OCI-LY7 (cell line): ENCODE data around the gene STIM1. TPM values are rescaled to one million over a fixed set of nuclear protein-coding genes. Genes with fewer than 3 reads are reported as not detected.

ENCODE experiments used
- BruUV-seq: library from RNA; stranded (reverse); fragments of 400-500 nt; replicated peaks from 2 replicates; lab custom pipeline; 2021; lab: Mats Ljungman, UMichigan
- CTCF ChIA-PET: fragments of 300-600 bp; sonication (Branson Sonifier 250); formaldehyde crosslinking; loops from one replicate; lab custom pipeline; 2022; ENCODE audit warnings: antibody characterized with exemption; ENCODE audit not compliant: unreplicated experiment; lab: Charles Lee
- POLR2A ChIA-PET: fragments of 300-600 bp; sonication (Branson Sonifier 250); formaldehyde crosslinking; loops from one replicate; lab custom pipeline; 2022; ENCODE audit warnings: antibody characterized with exemption; lab: Charles Lee
- DNase-seq: peaks from one replicate; pipeline ENCODE4 v3.0.0-alpha.2; 2015; ENCODE audit warnings: low spot score
- H2AFZ ChIP-seq: fragments of 200-600 bp; sonication (generic), shearing (Covaris generic); 2 replicates; pipeline ENCODE4 v1.6.1; 2014; ENCODE audit warnings: mild to moderate bottlenecking, antibody characterized with exemption, low read length, moderate library complexity
- H3K27ac ChIP-seq: fragments of 200-600 bp; sonication (generic); 2 replicates; pipeline ENCODE4 v1.5.1; 2014; ENCODE audit warnings: mixed run types, low read depth, mild to moderate bottlenecking, moderate library complexity, low read length, inconsistent platforms; ENCODE audit not compliant: poor library complexity, severe bottlenecking
- H3K36me3 ChIP-seq: fragments of 200-600 bp; sonication (generic); 2 replicates; pipeline ENCODE4 v1.6.1; 2014; ENCODE audit warnings: mild to moderate bottlenecking, antibody characterized with exemption, low read length, moderate library complexity, mixed read lengths; ENCODE audit not compliant: insufficient read depth
- H3K4me1 ChIP-seq: fragments of 200-600 bp; sonication (generic); 2 replicates; pipeline ENCODE4 v1.5.1; 2014; ENCODE audit warnings: mild to moderate bottlenecking, low read length; ENCODE audit not compliant: insufficient read depth, poor library complexity, severe bottlenecking
- H3K4me2 ChIP-seq: fragments of 200-600 bp; sonication (generic); 2 replicates; pipeline ENCODE4 v1.6.1; 2014; ENCODE audit warnings: mild to moderate bottlenecking, low read length
- H3K4me3 ChIP-seq: fragments of 200-600 bp; sonication (generic); 2 replicates; pipeline ENCODE4 v1.5.1; 2014; ENCODE audit warnings: mild to moderate bottlenecking, low read depth, low read length; ENCODE audit not compliant: poor library complexity, severe bottlenecking
- H3K79me2 ChIP-seq: fragments of 200-600 bp; sonication (generic); 2 replicates; pipeline ENCODE4 v1.6.1; 2016; ENCODE audit warnings: low read depth, mild to moderate bottlenecking, low read length, moderate library complexity, mixed read lengths; ENCODE audit not compliant: insufficient read depth
- H3K9me2 ChIP-seq: fragments of 200-600 bp; sonication (generic); 2 replicates; pipeline ENCODE4 v1.6.1; 2016; ENCODE audit warnings: mild to moderate bottlenecking, low read length, mixed read lengths; ENCODE audit not compliant: insufficient read depth
- H3K9me3 ChIP-seq: fragments of 200-600 bp; sonication (generic); 2 replicates; pipeline ENCODE4 v1.6.1; 2014; ENCODE audit warnings: mild to moderate bottlenecking, mixed run types, low read length, mixed read lengths
- H4K20me1 ChIP-seq: fragments of 200-600 bp; sonication (generic); 2 replicates; pipeline ENCODE4 v1.6.1; 2014; ENCODE audit warnings: mild to moderate bottlenecking, antibody characterized with exemption, low read length, moderate library complexity, mixed read lengths; ENCODE audit not compliant: insufficient read depth
- EZH2phosphoT487 ChIP-seq: fragments of 200-600 bp; sonication (generic); IDR thresholded peaks from 2 replicates; pipeline ENCODE4 v1.6.1; 2018; ENCODE audit warnings: low read depth, borderline replicate concordance, mild to moderate bottlenecking, mixed run types, antibody characterized with exemption, low read length, moderate library complexity, mixed read lengths
- intact Hi-C: fragments of 100-400 bp; cut with micrococcal nuclease; formaldehyde crosslinking; loops from one replicate; pipeline ENCODE4 v1.10.0; 2022; ENCODE audit not compliant: unreplicated experiment
- total RNA-seq, 2 experiments: library from RNA; depleted of rRNA in 1 of 2; stranded (reverse); fragments of >200 nt in 1 of 2; shearing (Covaris generic) in 1 of 2; gene quantifications; 2 replicates each; pipeline ENCODE4 v1.2.3, GENCODE V29; 2014 to 2022
- TF ChIP-seq, protein P1 (sequence below): fragments of 200-600 bp; sonication (generic); conservative IDR thresholded peaks from 2 replicates; pipeline ENCODE4 v1.5.1; 2014; ENCODE audit warnings: mild to moderate bottlenecking, antibody characterized with exemption, low read length, moderate library complexity, mixed read lengths

The STIM1 gene
- total RNA-seq, 2 experiments from 2014 or later, result 21.0 to 49.1 TPM

GRCh38 chr11:3964935-3965604 is 109.6 kb downstream of the STIM1 start:
- TF ChIP-seq, protein P1, sequence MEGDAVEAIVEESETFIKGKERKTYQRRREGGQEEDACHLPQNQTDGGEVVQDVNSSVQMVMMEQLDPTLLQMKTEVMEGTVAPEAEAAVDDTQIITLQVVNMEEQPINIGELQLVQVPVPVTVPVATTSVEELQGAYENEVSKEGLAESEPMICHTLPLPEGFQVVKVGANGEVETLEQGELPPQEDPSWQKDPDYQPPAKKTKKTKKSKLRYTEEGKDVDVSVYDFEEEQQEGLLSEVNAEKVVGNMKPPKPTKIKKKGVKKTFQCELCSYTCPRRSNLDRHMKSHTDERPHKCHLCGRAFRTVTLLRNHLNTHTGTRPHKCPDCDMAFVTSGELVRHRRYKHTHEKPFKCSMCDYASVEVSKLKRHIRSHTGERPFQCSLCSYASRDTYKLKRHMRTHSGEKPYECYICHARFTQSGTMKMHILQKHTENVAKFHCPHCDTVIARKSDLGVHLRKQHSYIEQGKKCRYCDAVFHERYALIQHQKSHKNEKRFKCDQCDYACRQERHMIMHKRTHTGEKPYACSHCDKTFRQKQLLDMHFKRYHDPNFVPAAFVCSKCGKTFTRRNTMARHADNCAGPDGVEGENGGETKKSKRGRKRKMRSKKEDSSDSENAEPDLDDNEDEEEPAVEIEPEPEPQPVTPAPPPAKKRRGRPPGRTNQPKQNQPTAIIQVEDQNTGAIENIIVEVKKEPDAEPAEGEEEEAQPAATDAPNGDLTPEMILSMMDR, result no peak
- no peak for TF ChIP-seq EZH2phosphoT487
- no peak overlapping the region for H3K4me2 ChIP-seq
- H3K4me1 ChIP-seq, result no peaks in the 10 kb centered on the region

DNA sequence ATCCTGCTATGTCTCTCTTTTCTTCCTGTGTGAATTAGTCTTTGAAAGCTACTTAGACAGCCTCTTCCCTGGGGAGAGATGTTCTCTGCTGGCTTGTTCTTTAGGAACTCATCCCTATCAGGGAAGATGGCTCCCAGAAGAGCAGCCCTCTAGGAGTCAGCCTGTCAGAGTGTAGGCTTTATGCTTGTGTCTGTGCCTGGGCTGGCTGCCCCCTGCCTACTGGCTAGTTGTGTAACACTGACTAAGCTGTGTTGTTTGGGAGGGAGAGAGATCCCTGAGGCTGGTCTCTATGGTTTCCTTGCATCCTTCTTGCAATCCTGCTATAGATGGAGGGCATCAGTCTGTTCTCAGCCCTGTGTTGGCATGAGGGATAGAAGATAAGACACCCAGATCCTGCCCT is 112.2 kb downstream of the STIM1 start:
- H3K4me1 ChIP-seq, result no peaks in the 10 kb centered on the region
- ChIA-PET POLR2A (interaction anchor here (1.1 to 2.1 kb wide), 4 partner anchors 15 to 124 kb away, joined by 3 to 6 read pairs (median 3); partner anchors contain the start of gene STIM1), CTCF (no interaction called here)
- no peak overlapping the region for H3K27ac ChIP-seq
- DNase-seq, result no peak
- H3K4me2 ChIP-seq, result no peak overlapping the region
- TF ChIP-seq EZH2phosphoT487, result no peak
- TF ChIP-seq, protein P1, result no peak
- H3K36me3 ChIP-seq, result peaks cover 19% of the 10 kb centered on the region
- H4K20me1 ChIP-seq, result no peaks in the 10 kb centered on the region
- BruUV-seq, result no TSS peak
- no peak overlapping the region for H2AFZ ChIP-seq
- H3K4me3 ChIP-seq, result no peak overlapping the region
- H3K9me2 ChIP-seq, result no peaks in the 10 kb centered on the region
- no peaks in the 10 kb centered on the region for H3K79me2 ChIP-seq
- intact Hi-C loops, result no loop called here
- H3K9me3 ChIP-seq, result no peaks in the 10 kb centered on the region

More at GRCh38 chr11:3964935-3965604, 109.6 kb downstream of the STIM1 start:
- Histone ChIP-seq H4K20me1 (no peaks in the 10 kb centered on the region), H2AFZ (no peak overlapping the region), H3K9me3 (no peaks in the 10 kb centered on the region), H3K27ac (no peak overlapping the region), H3K79me2 (no peaks in the 10 kb centered on the region), H3K36me3 (peaks cover 19% of the 10 kb centered on the region), H3K9me2 (no peaks in the 10 kb centered on the region), H3K4me3 (no peak overlapping the region)
- no TSS peak for BruUV-seq
- POLR2A ChIA-PET, result no interaction called here
- CTCF ChIA-PET, result no interaction called here
- intact Hi-C loops, result no loop called here
- DNase-seq, result no peak

GRCh38 chr11:3969200-3969599 is 113.7 kb downstream of the STIM1 start:
- Histone ChIP-seq H3K79me2 (no peaks in the 10 kb centered on the region), H3K4me1 (no peaks in the 10 kb centered on the region), H3K4me2 (no peak overlapping the region), H3K36me3 (peaks cover 19% of the 10 kb centered on the region), H3K9me2 (no peaks in the 10 kb centered on the region), H3K9me3 (no peaks in the 10 kb centered on the region), H4K20me1 (no peaks in the 10 kb centered on the region), H2AFZ (no peak overlapping the region), H3K4me3 (no peak overlapping the region), H3K27ac (no peak overlapping the region)
- intact Hi-C loops, result no loop called here
- TF ChIP-seq, protein P1, result no peak
- TF ChIP-seq EZH2phosphoT487, result no peak
- POLR2A ChIA-PET, result interaction anchor here (0.6 to 1.2 kb wide), 3 partner anchors 21 to 126 kb away, joined by 3 read pairs; no protein-coding TSS in a partner anchor
- no TSS peak for BruUV-seq
- DNase-seq, result no peak
- CTCF ChIA-PET, result no interaction called here
